ENCODE measurements around the gene RASAL3. TPM values are rescaled to one million over a fixed set of nuclear protein-coding genes. Genes with fewer than 3 reads are reported as not detected.

The RASAL3 gene
- total RNA-seq, 1 experiment from 2014 or later, result 0.57 TPM

- H3K9me3 ChIP-seq (ENCODE audit: control insufficient read depth in 1 of 2, insufficient read depth in 1 of 2, low read depth in 1 of 2, low read length in 2 of 2), result no peaks in the 10 kb centered on the region
- ChIA-PET POLR2A (interaction anchor here (1.7 kb wide), 1 partner anchor 18 kb away, joined by 5 read pairs; the partner anchor contains the start of gene AKAP8L), RAD21 (ENCODE audit: low non-redundant PET in 1 of 2, low total read pairs in 2 of 2, uncharacterized antibody in 2 of 2, unreplicated experiment in 2 of 2) (no interaction called here), CTCF (no interaction called here)
- no peak for ATAC-seq
- no peaks in the 10 kb centered on the region for H3K27me3 ChIP-seq (ENCODE audit: insufficient read depth, low read length)
- H3K4me2 ChIP-seq (ENCODE audit: low read length), result no peak overlapping the region
- no peaks in the 10 kb centered on the region; a peak in 1 of 4 replicates for H3K36me3 ChIP-seq (ENCODE audit: control insufficient read depth in 1 of 2, insufficient read depth in 2 of 2, low read length in 2 of 2)
- H4K20me1 ChIP-seq (ENCODE audit: insufficient read depth), result no peaks in the 10 kb centered on the region
- H3K4me3 ChIP-seq (replicated peaks in 1 of 2; ENCODE audit: low read depth in 1 of 2, low read length in 2 of 2), result no peak overlapping the region
- H3K4me1 ChIP-seq (ENCODE audit: control insufficient read depth in 1 of 2, insufficient read depth in 2 of 2, low read length in 2 of 2), result peaks cover 6 to 10% of the 10 kb centered on the region in 2 experiments
- intact Hi-C loops (cut with micrococcal nuclease), result no loop called here
- H2AFZ ChIP-seq (ENCODE audit: low read depth, low read length, poor library complexity, severe bottlenecking), result no peak overlapping the region
- no peak for DNase-seq (ENCODE audit: low read depth, low spot score)
- TF ChIP-seq CTCF (IDR thresholded peaks at IDR 0.05 in 2 of 3, conservative IDR thresholded peaks at IDR 0.05 in 1 of 3; ENCODE audit: borderline replicate concordance in 1 of 3, insufficient read depth in 1 of 3, low read depth in 2 of 3, low read length in 2 of 3) (no peak), SP1 (IDR thresholded peaks at IDR 0.05; ENCODE audit: low read depth) (no peak), EGR1 (IDR thresholded peaks at IDR 0.05; ENCODE audit: low read depth) (no peak), SRF (IDR thresholded peaks at IDR 0.05; ENCODE audit: low read depth) (no peak), ATF3 (IDR thresholded peaks at IDR 0.05) (no peak)
- H3K79me2 ChIP-seq (ENCODE audit: insufficient read depth, low read length), result peaks cover 5% of the 10 kb centered on the region
- H3K27ac ChIP-seq (ENCODE audit: low read depth, low read length), result no peak overlapping the region
- no peaks in the 10 kb centered on the region for H3K9me2 ChIP-seq (ENCODE audit: insufficient read depth)
- H3K9ac ChIP-seq (ENCODE audit: low read length), result no peak overlapping the region
- BruUV-seq (replicated peaks), result no TSS peak
Measured at GRCh38 chr19:15436826-15437110, 27.6 kb downstream of the RASAL3 start.

- Histone ChIP-seq H4K20me1 (ENCODE audit: insufficient read depth) (no peaks in the 10 kb centered on the region), H3K9ac (ENCODE audit: low read length) (no peak overlapping the region), H3K4me3 (replicated peaks in 1 of 2; ENCODE audit: low read depth in 1 of 2, low read length in 2 of 2) (no peak overlapping the region), H3K27ac (ENCODE audit: low read depth, low read length) (no peak overlapping the region), H3K9me3 (ENCODE audit: control insufficient read depth in 1 of 2, insufficient read depth in 1 of 2, low read depth in 1 of 2, low read length in 2 of 2) (no peaks in the 10 kb centered on the region), H3K27me3 (ENCODE audit: insufficient read depth, low read length) (no peaks in the 10 kb centered on the region), H3K4me2 (ENCODE audit: low read length) (no peak overlapping the region), H3K36me3 (ENCODE audit: control insufficient read depth in 1 of 2, insufficient read depth in 2 of 2, low read length in 2 of 2) (no peaks in the 10 kb centered on the region; a peak in 1 of 4 replicates), H3K79me2 (ENCODE audit: insufficient read depth, low read length) (peaks cover 10% of the 10 kb centered on the region), H2AFZ (ENCODE audit: low read depth, low read length, poor library complexity, severe bottlenecking) (no peak overlapping the region), H3K9me2 (ENCODE audit: insufficient read depth) (no peaks in the 10 kb centered on the region), H3K4me1 (ENCODE audit: control insufficient read depth in 1 of 2, insufficient read depth in 2 of 2, low read length in 2 of 2) (peaks cover 10 to 15% of the 10 kb centered on the region in 2 experiments)
- ChIA-PET RAD21 (ENCODE audit: low non-redundant PET in 1 of 2, low total read pairs in 2 of 2, uncharacterized antibody in 2 of 2, unreplicated experiment in 2 of 2) (no interaction called here), POLR2A (interaction anchor here (0.6 to 1.7 kb wide), 2 partner anchors 16 to 17 kb away, joined by 3 to 5 read pairs; partner anchors contain the start of gene AKAP8L), CTCF (no interaction called here)
- BruUV-seq (replicated peaks), result no TSS peak
- intact Hi-C loops (cut with micrococcal nuclease), result no loop called here
- TF ChIP-seq FOSL1 (IDR thresholded peaks at IDR 0.05; ENCODE audit: low read depth) (no peak), MAX (IDR thresholded peaks at IDR 0.05) (no peak), ZNF274 (IDR thresholded peaks at IDR 0.05; ENCODE audit: low read depth, low read length) (no peak), REST (IDR thresholded peaks at IDR 0.05; ENCODE audit: low read depth) (no peak)
- ATAC-seq (no peak), DNase-seq (ENCODE audit: low read depth, low spot score) (no peak)
Measured at GRCh38 chr19:15436012-15436825, 28.1 kb downstream of the RASAL3 start.
